Jurkat, Clone E6-1 (cell line): ENCODE measurements around the gene MICAL3.

Experiments
- DNase-seq: peaks from one replicate; pipeline ENCODE4 v3.0.0-alpha.2; 2011; ENCODE audit warnings: low read depth, low spot score
- H3K4me3 ChIP-seq: 2 replicates; pipeline ENCODE4 v1.5.1; 2011; ENCODE audit warnings: mild to moderate bottlenecking, low read length, control low read depth, moderate library complexity

MICAL3 gene

GRCh38 chr22:17981497-17981896 is 42.9 kb downstream of the MICAL3 start:
- H3K4me3 ChIP-seq = no peak overlapping the region
- DNase-seq = no peak

- DNase-seq = peak; percentile 93
- H3K4me3 ChIP-seq = peak overlapping the region; percentile 36
Measured at GRCh38 chr22:17980638-17981051, 43.7 kb downstream of the MICAL3 start.

- no peak for DNase-seq
- peak overlapping the region; percentile 36 for H3K4me3 ChIP-seq
Measured at GRCh38 chr22:17980015-17980590, 44.3 kb downstream of the MICAL3 start.

DNA sequence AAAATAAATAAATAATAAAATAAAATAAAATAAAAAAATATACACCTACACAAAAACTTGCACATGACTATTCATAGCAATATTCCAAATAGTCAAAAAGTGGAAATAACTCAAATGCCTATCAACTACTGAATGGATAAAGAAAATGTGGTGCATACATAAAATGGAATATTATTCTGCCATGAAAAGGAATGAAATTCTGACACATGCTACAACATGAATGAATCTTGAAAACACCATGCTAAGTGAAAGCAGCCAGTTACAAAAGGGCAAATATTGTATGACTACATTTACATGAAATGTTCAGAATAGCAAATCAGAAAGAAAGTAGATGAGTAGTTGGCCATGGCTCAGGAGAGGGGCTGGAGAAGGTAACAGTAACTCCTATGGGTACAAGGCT is 46.3 kb downstream of the MICAL3 start:
- no peak overlapping the region for H3K4me3 ChIP-seq

GRCh38 chr22:17977371-17977770 is 47.0 kb downstream of the MICAL3 start:
- no peak overlapping the region for H3K4me3 ChIP-seq
- DNase-seq = no peak

More for the DNA sequence above, 46.3 kb downstream of the MICAL3 start:
- no peak for DNase-seq

GRCh38 chr22:17976121-17976520 is 48.2 kb downstream of the MICAL3 start:
- no peak for DNase-seq
- no peak overlapping the region for H3K4me3 ChIP-seq

- no peak for DNase-seq
Measured at GRCh38 chr22:17974703-17975372, 49.5 kb downstream of the MICAL3 start.

DNA sequence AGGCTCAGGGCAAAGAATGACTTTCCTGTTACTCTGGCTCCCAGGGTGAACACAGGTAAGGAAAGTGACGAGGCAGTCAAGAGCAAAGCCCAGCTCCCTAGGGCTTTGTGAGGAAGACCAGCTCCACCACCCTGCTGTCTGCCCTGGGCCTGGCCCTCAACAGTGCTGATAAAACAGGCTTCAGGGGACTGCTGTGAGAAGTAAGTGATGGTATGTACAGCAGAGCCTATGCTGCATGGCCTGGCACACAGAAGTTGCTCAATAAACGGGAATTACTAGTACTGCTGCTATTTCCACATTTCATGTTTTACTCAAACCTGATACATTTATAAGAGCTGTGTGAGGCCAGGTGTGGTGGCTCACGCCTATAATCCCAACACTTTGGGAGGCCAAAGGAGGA is 50.3 kb downstream of the MICAL3 start:
- H3K4me3 ChIP-seq = no peak overlapping the region
- no peak for DNase-seq

More at GRCh38 chr22:17974703-17975372, 49.5 kb downstream of the MICAL3 start:
- H3K4me3 ChIP-seq = no peak overlapping the region

- H3K4me3 ChIP-seq = no peak overlapping the region
- DNase-seq = no peak
Measured at GRCh38 chr22:17973217-17973616, 51.1 kb downstream of the MICAL3 start.

DNA sequence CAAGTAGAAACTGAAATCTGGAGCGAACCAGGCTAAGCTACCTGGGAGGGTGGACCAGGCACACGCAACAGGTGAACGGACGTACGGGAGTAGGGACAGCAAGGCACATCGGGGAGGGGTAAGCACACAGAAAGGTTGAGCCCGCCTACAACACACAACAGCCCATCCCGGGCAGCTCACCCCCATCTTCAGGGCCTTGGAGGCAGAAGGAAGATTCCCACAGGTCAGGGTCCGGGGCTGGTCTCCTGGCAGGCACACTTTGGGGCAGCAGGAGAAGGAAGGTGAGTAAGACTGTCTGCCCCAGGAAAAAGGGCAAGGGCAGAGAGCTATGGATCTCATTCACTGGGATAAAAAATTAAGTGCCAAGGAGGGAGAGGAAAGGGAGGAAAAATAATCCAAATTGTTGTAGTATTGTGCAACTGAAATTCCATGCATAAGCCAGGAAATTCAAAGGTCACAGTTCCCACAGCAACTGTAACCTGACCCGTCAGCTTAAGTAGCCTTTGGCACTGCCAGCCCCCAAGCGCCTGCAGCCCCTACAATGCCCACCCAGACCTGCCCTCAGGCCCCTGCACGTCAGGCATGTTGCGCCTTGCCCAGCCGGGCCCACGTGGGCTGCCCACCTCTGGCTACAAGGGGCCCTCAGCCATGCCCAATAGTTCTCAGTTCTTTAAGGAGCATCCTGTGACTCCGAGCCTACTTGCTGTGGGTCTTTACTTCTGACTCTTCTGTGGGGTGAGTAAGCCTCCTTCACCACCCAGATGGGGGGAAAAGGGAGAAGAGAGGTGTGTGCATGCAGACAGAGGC is 51.8 kb downstream of the MICAL3 start:
- DNase-seq = no peak
- H3K4me3 ChIP-seq = no peak overlapping the region

GRCh38 chr22:17971711-17972110 is 52.6 kb downstream of the MICAL3 start:
- DNase-seq = no peak
- no peak overlapping the region for H3K4me3 ChIP-seq

DNA sequence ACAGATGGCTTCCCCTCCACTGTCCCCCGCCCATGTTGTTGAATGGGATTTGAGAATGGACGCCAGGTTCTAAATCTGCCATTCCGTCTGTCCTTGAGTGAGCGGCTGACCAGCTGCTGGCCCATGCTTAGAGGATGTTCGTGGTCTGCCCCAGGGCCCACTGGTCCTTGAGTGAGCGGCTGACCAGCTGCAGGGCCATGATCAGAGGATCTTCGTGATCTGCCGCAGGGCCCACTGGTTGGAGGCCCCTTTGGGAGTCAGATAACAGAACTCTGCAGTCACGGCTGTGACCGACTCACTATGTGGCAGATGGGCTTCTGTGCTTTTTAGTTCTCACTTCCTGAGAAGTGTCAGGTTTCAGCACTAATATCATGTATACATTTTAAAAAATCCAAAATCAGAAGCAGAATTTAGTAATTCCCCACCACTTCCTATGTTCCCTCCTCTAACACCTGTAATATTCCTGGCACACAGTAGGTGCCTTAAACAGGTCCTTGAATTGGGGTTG is 54.1 kb downstream of the MICAL3 start:
- no peak overlapping the region for H3K4me3 ChIP-seq
- no peak for DNase-seq

GRCh38 chr22:17969701-17970113 is 54.7 kb downstream of the MICAL3 start:
- no peak for DNase-seq
- no peak overlapping the region for H3K4me3 ChIP-seq

DNA sequence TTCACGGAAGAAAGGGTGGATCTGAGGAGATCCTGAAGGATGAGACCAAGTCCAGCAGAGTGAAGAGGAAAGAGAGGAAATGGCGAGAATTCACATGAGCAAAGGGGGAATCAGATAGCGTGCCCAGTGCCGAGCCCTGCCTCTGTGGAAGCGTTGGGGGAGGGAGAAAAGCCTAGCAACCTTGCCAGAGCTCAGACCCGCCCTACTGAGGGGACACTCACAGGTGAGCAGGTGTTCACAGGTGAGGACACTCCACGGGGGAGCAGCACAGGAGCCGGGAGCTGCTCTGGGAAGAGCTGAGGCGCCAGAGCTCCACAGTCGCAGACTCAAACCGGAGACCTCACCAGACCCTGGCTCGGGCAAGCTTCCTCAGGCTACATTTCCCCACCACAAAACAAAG is 56.2 kb downstream of the MICAL3 start:
- DNase-seq = no peak
- no peak overlapping the region for H3K4me3 ChIP-seq

DNA sequence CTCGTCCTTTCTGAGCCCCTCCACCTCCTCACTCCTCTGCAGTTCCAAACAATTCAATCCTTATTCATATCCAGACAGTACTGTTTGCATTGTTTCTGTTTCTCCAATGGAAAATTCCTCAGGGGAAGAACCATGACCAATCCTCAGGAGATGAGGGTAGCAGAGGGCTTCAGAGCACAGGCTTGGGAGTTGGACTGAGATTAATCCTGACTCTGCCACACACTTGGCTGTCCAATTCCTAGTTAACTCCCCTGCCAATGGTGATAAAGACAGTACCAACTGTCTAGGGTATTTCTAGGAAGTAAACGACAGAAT is 58.0 kb downstream of the MICAL3 start:
- no peak for DNase-seq

DNA sequence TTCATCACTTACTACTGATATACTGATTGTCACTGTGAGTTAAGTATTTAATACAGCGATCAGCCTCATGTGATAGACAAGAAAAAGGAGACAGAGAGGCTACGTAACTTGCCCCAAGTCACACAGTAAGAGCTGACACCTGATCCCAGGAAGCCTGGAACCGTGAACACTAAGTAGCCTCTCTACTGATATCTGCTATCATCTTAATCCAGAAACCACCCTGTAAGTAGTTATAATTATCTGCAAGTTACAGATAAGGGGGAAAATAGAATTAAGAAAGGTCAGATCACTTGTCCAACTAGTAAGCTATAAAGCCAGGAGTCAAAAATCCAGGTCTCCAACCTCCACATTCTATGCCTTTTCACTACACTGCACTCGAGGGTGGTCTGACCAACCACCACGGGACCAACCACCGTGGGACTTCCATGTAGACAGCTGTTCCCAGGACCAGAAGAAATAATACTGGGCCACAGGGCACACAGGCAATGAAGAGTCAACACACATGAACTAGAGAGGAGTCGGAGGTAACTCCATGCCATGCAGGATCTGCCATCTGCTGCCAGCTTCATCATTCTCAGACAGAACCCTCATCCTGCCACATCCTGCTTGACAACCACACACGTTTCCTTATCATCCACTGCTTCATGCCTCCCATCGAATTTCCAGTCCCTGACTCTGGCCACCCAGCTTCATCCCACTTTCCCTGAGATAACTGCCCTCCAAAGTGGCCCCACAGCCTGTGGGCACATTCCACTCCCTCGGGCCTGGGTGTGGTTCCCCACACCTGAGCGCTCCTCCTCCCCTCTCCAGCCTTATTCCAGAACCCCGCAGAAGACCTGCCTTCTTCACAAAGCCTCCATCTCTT is 58.6 kb downstream of the MICAL3 start:
- DNase-seq = peak; percentile 35
- no peak overlapping the region for H3K4me3 ChIP-seq

More for the DNA sequence above, 58.0 kb downstream of the MICAL3 start:
- no peak overlapping the region for H3K4me3 ChIP-seq

DNA sequence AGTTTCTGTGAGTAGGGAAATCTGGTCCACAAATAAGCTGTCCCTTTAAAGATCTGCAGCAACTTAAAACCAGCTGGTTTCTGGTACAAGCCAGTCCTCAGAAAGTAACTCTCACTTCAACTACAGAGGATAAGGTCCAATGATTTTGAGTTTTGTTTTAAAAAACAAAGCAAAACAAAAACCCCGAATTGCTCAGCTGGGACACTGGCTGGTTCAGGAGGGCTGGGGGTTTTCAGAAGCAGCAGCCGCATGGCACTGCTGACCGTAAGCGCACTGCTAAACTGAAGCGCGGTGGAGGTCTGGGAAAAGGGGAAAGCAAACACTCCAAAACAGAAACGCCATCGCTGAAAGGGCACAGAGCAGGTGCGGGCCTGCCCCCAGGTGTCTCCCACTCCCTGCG is 59.7 kb downstream of the MICAL3 start:
- no peak for DNase-seq
- H3K4me3 ChIP-seq = no peak overlapping the region

DNA sequence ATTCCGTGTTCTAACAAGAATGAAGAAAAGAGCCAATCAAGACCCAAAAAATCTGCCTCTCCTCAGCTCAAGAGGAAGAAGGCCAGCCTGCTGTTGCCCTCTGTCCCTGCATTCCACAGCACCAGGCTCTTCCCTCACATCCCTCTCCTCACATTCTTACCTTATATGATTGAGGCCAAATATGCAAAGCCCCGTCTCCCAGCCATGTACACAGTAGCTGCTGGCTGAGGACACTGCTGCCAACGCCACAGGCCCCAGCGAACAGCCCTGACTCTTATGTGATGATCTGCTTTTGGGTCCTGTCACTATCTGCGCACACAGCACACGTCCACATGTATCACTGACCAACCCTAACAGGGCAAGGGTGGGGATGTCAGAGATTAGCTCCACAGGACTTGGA is 60.2 kb downstream of the MICAL3 start:
- H3K4me3 ChIP-seq = no peak overlapping the region

GRCh38 chr22:17963015-17963414 is 61.3 kb downstream of the MICAL3 start:
- DNase-seq = no peak
- H3K4me3 ChIP-seq = no peak overlapping the region

More for the DNA sequence above, 60.2 kb downstream of the MICAL3 start:
- no peak for DNase-seq
